ENCODE measurements around the gene KCND3.

Gene KCND3

GRCh38 chr1:111934106-111934852, 55.2 kb downstream of the KCND3 start:
- no peak for TF ChIP-seq ZFX (IDR thresholded peaks at IDR 0.05)
- TF ChIP-seq, protein P1, sequence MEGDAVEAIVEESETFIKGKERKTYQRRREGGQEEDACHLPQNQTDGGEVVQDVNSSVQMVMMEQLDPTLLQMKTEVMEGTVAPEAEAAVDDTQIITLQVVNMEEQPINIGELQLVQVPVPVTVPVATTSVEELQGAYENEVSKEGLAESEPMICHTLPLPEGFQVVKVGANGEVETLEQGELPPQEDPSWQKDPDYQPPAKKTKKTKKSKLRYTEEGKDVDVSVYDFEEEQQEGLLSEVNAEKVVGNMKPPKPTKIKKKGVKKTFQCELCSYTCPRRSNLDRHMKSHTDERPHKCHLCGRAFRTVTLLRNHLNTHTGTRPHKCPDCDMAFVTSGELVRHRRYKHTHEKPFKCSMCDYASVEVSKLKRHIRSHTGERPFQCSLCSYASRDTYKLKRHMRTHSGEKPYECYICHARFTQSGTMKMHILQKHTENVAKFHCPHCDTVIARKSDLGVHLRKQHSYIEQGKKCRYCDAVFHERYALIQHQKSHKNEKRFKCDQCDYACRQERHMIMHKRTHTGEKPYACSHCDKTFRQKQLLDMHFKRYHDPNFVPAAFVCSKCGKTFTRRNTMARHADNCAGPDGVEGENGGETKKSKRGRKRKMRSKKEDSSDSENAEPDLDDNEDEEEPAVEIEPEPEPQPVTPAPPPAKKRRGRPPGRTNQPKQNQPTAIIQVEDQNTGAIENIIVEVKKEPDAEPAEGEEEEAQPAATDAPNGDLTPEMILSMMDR (conservative IDR thresholded peaks at IDR 0.05) = no peak
- H3K27ac ChIP-seq = no peak overlapping the region

DNA sequence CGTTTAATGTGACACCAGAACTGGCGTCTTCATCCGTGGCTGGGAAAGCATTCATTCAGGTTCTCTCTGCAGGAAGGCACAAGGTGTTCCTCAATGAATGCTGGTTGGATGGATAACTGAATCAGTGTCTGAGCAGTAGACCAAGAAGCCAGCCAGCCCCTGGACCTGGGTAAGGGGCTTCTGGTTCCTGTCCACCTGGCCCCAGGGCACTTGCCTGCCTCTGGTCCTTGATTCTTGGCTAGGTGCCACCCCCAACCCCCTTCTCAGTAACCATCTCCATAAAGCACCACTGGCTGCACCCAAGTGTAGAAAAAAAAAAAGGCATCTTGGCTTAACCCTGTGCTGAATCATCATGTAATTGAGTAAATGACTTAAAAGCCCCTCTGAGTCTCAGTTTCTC, 59.1 kb downstream of the KCND3 start:
- TF ChIP-seq, protein P1 (conservative IDR thresholded peaks at IDR 0.05) = no peak
- no peak for TF ChIP-seq ZFX (IDR thresholded peaks at IDR 0.05)
- no peak overlapping the region for H3K27ac ChIP-seq

- TF ChIP-seq, protein P1 (conservative IDR thresholded peaks at IDR 0.05) = no peak
- no peak for TF ChIP-seq ZFX (IDR thresholded peaks at IDR 0.05)
- H3K27ac ChIP-seq = no peak overlapping the region
Observed at GRCh38 chr1:111928531-111928930, 60.9 kb downstream of the KCND3 start.

- H3K27ac ChIP-seq = no peak overlapping the region
- TF ChIP-seq, protein P1 (conservative IDR thresholded peaks at IDR 0.05) = no peak
- TF ChIP-seq ZFX (IDR thresholded peaks at IDR 0.05) = no peak
Observed at GRCh38 chr1:111927652-111928051, 61.8 kb downstream of the KCND3 start.

DNA sequence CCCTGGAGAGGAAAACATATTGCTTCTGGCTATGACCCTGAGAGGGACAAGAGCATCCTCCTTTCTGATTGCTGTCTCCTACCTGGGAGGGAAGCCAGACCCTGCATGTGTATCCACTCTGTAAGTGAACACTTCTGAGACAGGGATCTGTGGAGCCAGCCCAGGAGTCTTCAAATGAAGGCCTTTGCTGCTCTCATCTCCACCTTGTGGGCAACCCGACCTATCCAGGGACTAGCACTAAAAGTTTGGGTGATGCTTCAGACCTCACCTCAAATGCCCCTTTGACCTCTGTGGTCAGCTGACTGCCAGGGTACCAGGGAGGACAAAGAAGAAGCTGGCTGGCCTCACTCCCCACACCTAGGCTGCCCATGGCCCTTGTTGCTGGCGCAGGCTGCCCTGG, 64.7 kb downstream of the KCND3 start:
- TF ChIP-seq ZFX (IDR thresholded peaks at IDR 0.05) = no peak
- TF ChIP-seq, protein P1 (conservative IDR thresholded peaks at IDR 0.05) = no peak
- H3K27ac ChIP-seq = no peak overlapping the region

- TF ChIP-seq, protein P1 (conservative IDR thresholded peaks at IDR 0.05) = no peak
- TF ChIP-seq ZFX (IDR thresholded peaks at IDR 0.05) = no peak
- no peak overlapping the region for H3K27ac ChIP-seq
Observed at GRCh38 chr1:111923766-111924165, 65.7 kb downstream of the KCND3 start.

DNA sequence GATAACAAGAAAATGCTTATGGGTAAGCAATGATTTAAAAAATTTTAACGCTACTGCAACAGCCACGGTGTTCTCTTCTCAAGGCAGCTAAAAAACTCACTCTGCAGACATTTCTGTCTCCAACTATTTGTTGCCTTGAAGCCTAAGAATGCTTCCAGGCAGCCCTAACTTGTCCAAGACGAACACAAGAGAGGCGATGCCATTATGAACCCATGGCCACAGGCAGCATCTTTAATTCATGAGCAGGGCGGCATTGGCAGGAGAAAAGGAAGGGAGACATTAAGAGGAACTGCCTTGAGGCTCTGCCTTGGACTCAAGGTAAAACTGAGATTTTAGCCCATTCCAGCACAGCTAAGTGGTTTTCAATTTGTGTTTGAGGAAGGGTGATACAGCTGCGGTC, 67.5 kb downstream of the KCND3 start:
- no peak for TF ChIP-seq ZFX (IDR thresholded peaks at IDR 0.05)
- TF ChIP-seq, protein P1 (conservative IDR thresholded peaks at IDR 0.05) = no peak
- no peak overlapping the region for H3K27ac ChIP-seq
